Uterus (tissue), 4 donors: ENCODE data around the gene RFC4. TPM values are rescaled to one million over a fixed set of nuclear protein-coding genes. Genes with fewer than 3 reads are reported as not detected.

ENCODE experiments used
- DNase-seq, 2 donors: peaks; one replicate each; pipeline ENCODE4 v3.0.0-alpha.2; 2019 to 2020
- H3K27ac ChIP-seq, 2 donors: fragments of 200-600 bp; sonication (generic); 1 replicate in 1 of 2; 2 replicates in 1 of 2; pipeline ENCODE4 v1.5.1; 2016 to 2018
- H3K27me3 ChIP-seq, 2 donors: fragments of 200-600 bp; sonication (generic); one replicate each; pipeline ENCODE4 v1.5.1; 2018 to 2019; ENCODE audit warnings: control low read depth in 1 of 2
- H3K36me3 ChIP-seq, 2 donors: fragments of 200-600 bp; sonication (generic); one replicate each; pipeline ENCODE4 v1.5.1; 2019; ENCODE audit warnings: control low read depth in 1 of 2
- H3K4me1 ChIP-seq, 2 donors: fragments of 200-600 bp; sonication (generic); one replicate each; pipeline ENCODE4 v1.5.1; 2018 to 2019; ENCODE audit warnings: control low read depth in 1 of 2
- H3K4me3 ChIP-seq, 2 donors: fragments of 200-600 bp; sonication (generic); 1 replicate in 1 of 2; 2 replicates in 1 of 2; pipeline ENCODE4 v1.5.1; 2018 to 2019; ENCODE audit warnings: mild to moderate bottlenecking in 1 of 2
- H3K9me3 ChIP-seq, 2 donors: fragments of 200-600 bp; sonication (generic); one replicate each; pipeline ENCODE4 v1.5.1; 2019; ENCODE audit warnings: control low read depth in 1 of 2
- POLR2A ChIP-seq, 2 donors: fragments of 450-650 bp; IDR thresholded peaks; one replicate each; pipeline ENCODE4 v1.6.1; 2016; ENCODE audit warnings: antibody characterized with exemption in 2 of 2, mild to moderate bottlenecking in 1 of 2, moderate library complexity in 1 of 2
- intact Hi-C: fragments of 100-400 bp; cut with DNase I; formaldehyde crosslinking; loops from one replicate; pipeline ENCODE4 v1.15.1; 2023; ENCODE audit warnings: low total_unique reads
- total RNA-seq, 4 donors: library from RNA; depleted of rRNA in 3 of 4; stranded (reverse); fragments of >200 nt in 3 of 4; gene quantifications; one replicate each; pipeline versions ENCODE4 v1.1.0 to v1.2.4, GENCODE V29; 2014 to 2023
- TF ChIP-seq, protein P1 (sequence below), 4 experiments: fragments of 200-600 bp in 2 of 4; fragments of 450-650 bp in 2 of 4; sonication (generic) in 2 of 4; IDR thresholded peaks; one replicate each; pipeline ENCODE4 v1.5.1; 2016 to 2019; ENCODE audit warnings: antibody characterized with exemption in 4 of 4, mild to moderate bottlenecking in 2 of 4, moderate library complexity in 1 of 4
- donor health status: DM: yes; HTN: yes; CAD: no.

RFC4 gene
- total RNA-seq, 4 donors from 2014 or later = 2.8 to 43.8 (median 26.6) TPM

DNA sequence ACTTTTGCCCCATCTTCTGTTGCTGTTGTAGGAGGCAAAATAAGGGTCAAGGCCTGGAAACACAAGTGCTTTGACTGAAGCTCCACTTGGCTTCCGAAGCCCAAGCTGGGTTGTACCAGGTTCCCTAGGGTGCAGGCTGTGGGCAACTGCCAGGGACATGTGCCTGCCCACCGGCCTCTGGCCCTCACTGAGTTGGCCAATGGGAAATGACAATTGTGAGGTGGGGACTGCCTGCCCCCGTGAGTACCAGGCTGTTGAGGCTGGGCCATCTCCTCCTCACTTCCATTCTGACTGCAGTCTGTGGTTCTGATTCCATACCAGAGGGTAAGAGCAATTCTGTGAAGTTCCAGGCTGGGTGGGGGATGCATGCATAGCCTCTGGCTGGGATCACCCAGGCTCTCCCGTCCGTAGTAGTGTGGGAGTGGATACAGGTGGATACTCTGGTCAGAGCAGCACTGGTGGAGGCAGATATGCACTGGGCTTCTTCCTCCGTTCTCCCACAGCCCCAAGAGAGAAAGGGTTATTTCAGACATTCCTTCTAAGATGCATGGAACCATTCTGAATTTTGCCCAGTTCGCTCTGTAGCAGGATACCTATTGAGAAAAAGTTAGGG lies 36.2 kb upstream of the RFC4 start, which contains the start of gene ADIPOQ:
Gene ADIPOQ (plus strand): TSS at position 285 of the 613 bp plus-strand sequence. CDS start 10,349 bp downstream, outside the sequence.
- intact Hi-C loops = no loop called here
- Histone ChIP-seq H3K4me3 (no peak within 1 kb of the TSS), H3K27me3 (no peaks in the 10 kb centered on the region), H3K27ac (no peak within 1 kb of the TSS), H3K4me1 (no peaks in the 10 kb centered on the region), H3K9me3 (no peaks in the 10 kb centered on the region), H3K36me3 (no peaks in the 10 kb centered on the region)
- no peak for DNase-seq
- TF ChIP-seq POLR2A (IDR thresholded peaks at IDR 0.05) = no peak
- TF ChIP-seq, protein P1, sequence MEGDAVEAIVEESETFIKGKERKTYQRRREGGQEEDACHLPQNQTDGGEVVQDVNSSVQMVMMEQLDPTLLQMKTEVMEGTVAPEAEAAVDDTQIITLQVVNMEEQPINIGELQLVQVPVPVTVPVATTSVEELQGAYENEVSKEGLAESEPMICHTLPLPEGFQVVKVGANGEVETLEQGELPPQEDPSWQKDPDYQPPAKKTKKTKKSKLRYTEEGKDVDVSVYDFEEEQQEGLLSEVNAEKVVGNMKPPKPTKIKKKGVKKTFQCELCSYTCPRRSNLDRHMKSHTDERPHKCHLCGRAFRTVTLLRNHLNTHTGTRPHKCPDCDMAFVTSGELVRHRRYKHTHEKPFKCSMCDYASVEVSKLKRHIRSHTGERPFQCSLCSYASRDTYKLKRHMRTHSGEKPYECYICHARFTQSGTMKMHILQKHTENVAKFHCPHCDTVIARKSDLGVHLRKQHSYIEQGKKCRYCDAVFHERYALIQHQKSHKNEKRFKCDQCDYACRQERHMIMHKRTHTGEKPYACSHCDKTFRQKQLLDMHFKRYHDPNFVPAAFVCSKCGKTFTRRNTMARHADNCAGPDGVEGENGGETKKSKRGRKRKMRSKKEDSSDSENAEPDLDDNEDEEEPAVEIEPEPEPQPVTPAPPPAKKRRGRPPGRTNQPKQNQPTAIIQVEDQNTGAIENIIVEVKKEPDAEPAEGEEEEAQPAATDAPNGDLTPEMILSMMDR (IDR thresholded peaks at IDR 0.05) = no peak

DNA sequence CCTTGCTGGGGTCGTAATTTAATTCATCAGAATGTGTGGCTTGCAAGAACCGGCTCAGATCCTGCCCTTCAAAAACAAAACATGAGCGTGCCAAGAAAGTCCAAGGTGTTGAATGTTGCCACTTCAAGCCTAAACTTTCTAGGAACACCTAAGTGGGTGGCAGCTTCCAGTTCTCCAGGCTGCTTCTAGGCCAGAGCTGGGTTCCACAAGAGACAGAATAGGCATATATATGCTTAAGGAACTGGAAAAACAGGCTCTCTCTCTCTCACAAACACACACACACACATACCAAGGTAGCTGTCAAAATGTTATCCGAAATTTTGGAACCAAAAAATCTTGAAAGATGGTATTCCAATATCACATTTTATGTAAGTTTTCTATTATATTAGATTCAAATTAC lies 35.3 kb upstream of the RFC4 start:
- TF ChIP-seq POLR2A (IDR thresholded peaks at IDR 0.05) = no peak
- TF ChIP-seq, protein P1 (IDR thresholded peaks at IDR 0.05) = no peak
- intact Hi-C loops = no loop called here
- H3K36me3 ChIP-seq = no peaks in the 10 kb centered on the region
- H3K27ac ChIP-seq = no peak overlapping the region
- H3K4me3 ChIP-seq = no peak overlapping the region
- no peak for DNase-seq
- no peaks in the 10 kb centered on the region for H3K4me1 ChIP-seq
- H3K9me3 ChIP-seq = no peaks in the 10 kb centered on the region
- H3K27me3 ChIP-seq = no peaks in the 10 kb centered on the region

DNA sequence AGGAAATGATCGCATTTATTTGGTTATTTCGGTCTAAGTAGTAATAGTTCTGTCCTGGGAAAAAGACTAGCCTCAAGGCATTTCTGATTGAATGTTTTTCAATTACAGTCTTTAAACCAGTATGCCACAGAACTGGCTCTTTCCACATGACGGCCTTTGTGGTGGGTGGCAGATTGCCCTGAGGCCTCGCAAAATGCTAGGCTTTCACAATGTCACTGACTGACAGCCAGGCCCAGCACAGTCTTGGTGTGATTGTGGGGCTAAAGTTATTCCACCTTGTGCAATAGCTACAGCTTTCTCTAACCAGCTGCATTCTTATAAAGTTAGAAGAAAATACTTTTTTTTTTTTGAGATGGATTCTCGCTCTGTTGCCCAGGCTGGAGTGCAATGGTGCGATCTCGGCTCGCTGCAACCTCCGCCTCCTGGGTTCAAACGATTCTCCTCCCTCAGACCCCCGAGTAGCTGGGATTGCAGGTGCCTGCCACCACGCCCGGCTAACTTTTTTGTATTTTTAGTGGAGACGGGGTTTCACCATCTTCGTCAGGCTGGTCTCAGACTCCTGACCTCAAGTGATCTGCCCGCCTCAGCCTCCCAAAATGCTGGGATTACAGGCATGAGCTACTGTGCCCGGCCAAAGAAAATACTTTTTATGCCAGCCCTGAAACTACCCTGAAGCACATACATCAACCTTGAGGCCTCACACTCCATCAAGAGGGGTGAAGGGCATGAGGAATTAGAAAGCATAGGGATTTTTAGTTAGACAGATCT lies 33.8 kb upstream of the RFC4 start:
- Histone ChIP-seq H3K36me3 (no peaks in the 10 kb centered on the region), H3K4me3 (no peak overlapping the region), H3K27ac (no peak overlapping the region), H3K4me1 (no peaks in the 10 kb centered on the region), H3K27me3 (no peaks in the 10 kb centered on the region), H3K9me3 (no peaks in the 10 kb centered on the region)
- intact Hi-C loops = no loop called here
- TF ChIP-seq, protein P1 (IDR thresholded peaks at IDR 0.05) = no peak
- no peak for TF ChIP-seq POLR2A (IDR thresholded peaks at IDR 0.05)
- no peak for DNase-seq

DNA sequence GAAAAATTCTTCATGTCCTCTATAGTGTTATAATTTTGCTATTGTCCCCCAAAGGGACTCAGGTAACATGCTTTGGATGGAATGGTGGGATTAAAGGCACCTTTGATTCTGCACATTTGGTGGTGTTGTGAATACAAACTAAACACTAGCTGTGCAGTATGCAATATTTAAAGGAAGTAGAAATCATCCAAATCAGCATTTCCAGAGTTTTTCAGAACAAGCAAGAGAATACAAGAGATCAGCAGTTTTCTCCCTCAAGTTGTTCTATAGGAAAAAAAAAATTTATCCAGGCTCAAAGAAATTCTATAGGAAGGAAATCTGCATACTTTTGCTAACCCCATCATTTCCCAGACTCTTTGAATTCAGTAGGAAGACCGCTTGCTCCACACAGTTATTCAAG lies 26.0 kb upstream of the RFC4 start:
- no peaks in the 10 kb centered on the region for H3K9me3 ChIP-seq
- H3K36me3 ChIP-seq = no peaks in the 10 kb centered on the region
- intact Hi-C loops = no loop called here
- H3K4me1 ChIP-seq = no peaks in the 10 kb centered on the region
- TF ChIP-seq, protein P1 (IDR thresholded peaks at IDR 0.05) = no peak
- TF ChIP-seq POLR2A (IDR thresholded peaks at IDR 0.05) = no peak
- H3K27me3 ChIP-seq = peaks cover 0 to 43% of the 10 kb centered on the region in 2 donors
- H3K4me3 ChIP-seq = no peak overlapping the region
- no peak overlapping the region for H3K27ac ChIP-seq
- no peak for DNase-seq

DNA sequence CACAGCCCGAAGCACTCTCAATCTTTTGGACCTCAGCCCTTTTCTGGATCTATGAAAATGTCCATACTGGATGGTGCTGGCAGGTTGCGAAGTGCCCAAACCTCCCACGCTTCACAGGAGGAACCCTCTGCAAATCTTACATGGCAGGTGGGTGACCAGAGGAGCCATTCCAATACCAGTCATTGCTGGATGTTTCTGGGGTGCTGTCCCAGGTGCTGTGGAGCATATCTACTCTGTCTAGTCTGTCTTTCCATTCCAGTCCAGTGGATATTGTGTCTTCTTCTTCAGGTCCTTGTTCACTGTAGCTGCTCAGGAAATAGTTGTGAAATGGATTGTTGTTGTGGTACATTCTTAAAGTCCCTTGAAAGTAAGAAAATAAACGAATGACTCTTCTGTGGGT lies 25.5 kb upstream of the RFC4 start:
- H3K4me1 ChIP-seq = no peaks in the 10 kb centered on the region
- no peaks in the 10 kb centered on the region for H3K36me3 ChIP-seq
- TF ChIP-seq POLR2A (IDR thresholded peaks at IDR 0.05) = no peak
- TF ChIP-seq, protein P1 (IDR thresholded peaks at IDR 0.05) = no peak
- no peak overlapping the region for H3K4me3 ChIP-seq
- no peak overlapping the region for H3K27ac ChIP-seq
- no peak for DNase-seq
- H3K9me3 ChIP-seq = no peaks in the 10 kb centered on the region
- H3K27me3 ChIP-seq = peaks cover 0 to 43% of the 10 kb centered on the region in 2 donors
- intact Hi-C loops = no loop called here
